ENCODE data around the gene ABCD3. TPM values are rescaled to one million over a fixed set of nuclear protein-coding genes. Genes with fewer than 3 reads are reported as not detected.
"Not testable (repeated sequence)": the region's sequence is repeated elsewhere in the genome, so short reads cannot be mapped to it uniquely, and the experiment has no call there.

Gene ABCD3
- total RNA-seq, 1 donor from 2014 or later, result 22.3 TPM

- no peak for TF ChIP-seq CTCF (conservative IDR thresholded peaks at IDR 0.05; ENCODE audit: low read depth, low read length)
Observed at GRCh38 chr1:94416901-94417727, 1.1 kb upstream of the ABCD3 start.

GRCh38 chr1:94417728-94417977, 536 bp upstream of the ABCD3 start:
- no peak for DNase-seq (ENCODE audit: low read depth)
- peak overlapping the region; percentile 85 for H3K4me3 ChIP-seq (ENCODE audit: low read depth, low read length)
- no peak for TF ChIP-seq CTCF (conservative IDR thresholded peaks at IDR 0.05; ENCODE audit: low read depth, low read length)

More at GRCh38 chr1:94416901-94417727, 1.1 kb upstream of the ABCD3 start:
- peak; percentile 35 for DNase-seq (ENCODE audit: low read depth)
- H3K4me3 ChIP-seq (ENCODE audit: low read depth, low read length), result peak overlapping the region; percentile 85

GRCh38 chr1:94418664-94419655, 771 bp downstream of the ABCD3 start:
- TF ChIP-seq CTCF (conservative IDR thresholded peaks at IDR 0.05; ENCODE audit: low read depth, low read length), result no peak
- peak overlapping the region; percentile 85 for H3K4me3 ChIP-seq (ENCODE audit: low read depth, low read length)
- DNase-seq (ENCODE audit: low read depth), result no peak

- no peak for TF ChIP-seq CTCF (conservative IDR thresholded peaks at IDR 0.05; ENCODE audit: low read depth, low read length)
- DNase-seq (ENCODE audit: low read depth), result no peak
- H3K4me3 ChIP-seq (ENCODE audit: low read depth, low read length), result no peak overlapping the region
Observed at GRCh38 chr1:94422115-94422820, 4.1 kb downstream of the ABCD3 start.

GRCh38 chr1:94425821-94426484, 7.8 kb downstream of the ABCD3 start:
- TF ChIP-seq CTCF (conservative IDR thresholded peaks at IDR 0.05; ENCODE audit: low read depth, low read length), result no peak
- no peak for DNase-seq (ENCODE audit: low read depth)
- no peak overlapping the region for H3K4me3 ChIP-seq (ENCODE audit: low read depth, low read length)

GRCh38 chr1:94426485-94426870, 8.3 kb downstream of the ABCD3 start:
- H3K4me3 ChIP-seq (ENCODE audit: low read depth, low read length); DNase-seq (ENCODE audit: low read depth): not testable (repeated sequence)

All from epithelial cell of proximal tubule (primary cell).